H9 (cell line): ENCODE measurements around the gene DIP2C. TPM values are rescaled to one million over a fixed set of nuclear protein-coding genes. Genes with fewer than 3 reads are reported as not detected.
A peak's percentile ranks its signal among the peaks of the same experiment; 100 is the strongest.

Experiments used
- DNase-seq: peaks from one replicate; pipeline ENCODE4 v3.0.0-alpha.2; 2017
- H2AFZ ChIP-seq: one replicate; pipeline ENCODE4 v1.6.1; 2013; ENCODE audit warnings: mild to moderate bottlenecking, low read length, control low read depth, moderate library complexity
- H2AK5ac ChIP-seq: 2 replicates; pipeline ENCODE4 v1.6.1; 2013; ENCODE audit warnings: low read length, control low read depth, mixed read lengths; ENCODE audit not compliant: insufficient read length
- H2BK120ac ChIP-seq: one replicate; pipeline ENCODE4 v1.6.1; 2013; ENCODE audit warnings: low read depth, mild to moderate bottlenecking, low read length, control low read depth, inconsistent platforms; ENCODE audit not compliant: poor library complexity, severe bottlenecking
- H2BK12ac ChIP-seq: 2 replicates; pipeline ENCODE4 v1.6.1; 2013; ENCODE audit warnings: low read length, control low read depth, mixed read lengths, low read depth; ENCODE audit not compliant: insufficient read length
- H2BK15ac ChIP-seq: 2 replicates; pipeline ENCODE4 v1.6.1; 2013; ENCODE audit warnings: low read depth, low read length, control low read depth
- H2BK20ac ChIP-seq: one replicate; pipeline ENCODE4 v1.6.1; 2013; ENCODE audit warnings: low read depth, mild to moderate bottlenecking, low read length, control low read depth, inconsistent platforms; ENCODE audit not compliant: poor library complexity, severe bottlenecking
- H2BK5ac ChIP-seq: 2 replicates; pipeline ENCODE4 v1.6.1; 2013; ENCODE audit warnings: low read length, control low read depth, mixed read lengths; ENCODE audit not compliant: insufficient read length
- H3K14ac ChIP-seq: 2 replicates; pipeline ENCODE4 v1.6.1; 2013; ENCODE audit warnings: low read length, control low read depth; ENCODE audit not compliant: insufficient read depth
- H3K18ac ChIP-seq: 2 replicates; pipeline ENCODE4 v1.6.1; 2013; ENCODE audit warnings: low read depth, mild to moderate bottlenecking, mixed read lengths, low read length, control low read depth; ENCODE audit not compliant: insufficient read length
- H3K23ac ChIP-seq: 2 replicates; pipeline ENCODE4 v1.6.1; 2013; ENCODE audit warnings: low read length, control low read depth, mixed read lengths, low read depth; ENCODE audit not compliant: insufficient read length
- H3K23me2 ChIP-seq: 2 replicates; pipeline ENCODE4 v1.6.1; 2013; ENCODE audit warnings: low read depth, mild to moderate bottlenecking, mixed read lengths, low read length, control low read depth; ENCODE audit not compliant: insufficient read length, poor library complexity, severe bottlenecking
- H3K27ac ChIP-seq: 2 replicates; pipeline ENCODE4 v1.5.1; 2013; ENCODE audit warnings: low read length, control low read depth, mixed read lengths, low read depth; ENCODE audit not compliant: insufficient read length
- H3K27me3 ChIP-seq: 2 replicates; pipeline ENCODE4 v1.6.1; 2013; ENCODE audit warnings: low read length, control low read depth, inconsistent platforms; ENCODE audit not compliant: insufficient read depth
- H3K4ac ChIP-seq: 2 replicates; pipeline ENCODE4 v1.6.1; 2013; ENCODE audit warnings: low read depth, mild to moderate bottlenecking, control low read depth, inconsistent platforms, low read length, moderate library complexity
- H3K4me1 ChIP-seq: 2 replicates; pipeline ENCODE4 v1.6.1; 2013; ENCODE audit warnings: low read length, control low read depth, inconsistent platforms; ENCODE audit not compliant: insufficient read depth
- H3K4me2 ChIP-seq: 2 replicates; pipeline ENCODE4 v1.6.1; 2013; ENCODE audit warnings: low read length, control low read depth, mixed read lengths; ENCODE audit not compliant: insufficient read length, insufficient read depth
- H3K56ac ChIP-seq: 2 replicates; pipeline ENCODE4 v1.6.1; 2013; ENCODE audit warnings: low read depth, mild to moderate bottlenecking, mixed read lengths, low read length, control low read depth; ENCODE audit not compliant: insufficient read length
- H3K79me1 ChIP-seq: 2 replicates; pipeline ENCODE4 v1.6.1; 2013; ENCODE audit warnings: low read depth, mild to moderate bottlenecking, moderate library complexity, low read length, control low read depth, inconsistent platforms; ENCODE audit not compliant: insufficient read depth, poor library complexity, severe bottlenecking
- H3K79me2 ChIP-seq: 2 replicates; pipeline ENCODE4 v1.6.1; 2013; ENCODE audit warnings: low read length, control low read depth, inconsistent platforms; ENCODE audit not compliant: insufficient read depth
- H3K9ac ChIP-seq: 2 replicates; pipeline ENCODE4 v1.6.1; 2013; ENCODE audit warnings: low read length, control low read depth, mixed read lengths; ENCODE audit not compliant: insufficient read length; ENCODE audit errors: extremely low read depth
- H3K9me3 ChIP-seq: one replicate; pipeline ENCODE4 v1.6.1; 2013; ENCODE audit warnings: low read depth, low read length, inconsistent platforms; ENCODE audit not compliant: control insufficient read depth
- H3T11ph ChIP-seq: one replicate; pipeline ENCODE4 v1.6.1; 2013; ENCODE audit warnings: mild to moderate bottlenecking, low read length, control low read depth, inconsistent platforms
- H4K20me1 ChIP-seq: one replicate; pipeline ENCODE4 v1.6.1; 2013; ENCODE audit not compliant: control insufficient read depth, insufficient read length, insufficient read depth
- H4K5ac ChIP-seq: 2 replicates; pipeline ENCODE4 v1.6.1; 2013; ENCODE audit warnings: low read depth, mild to moderate bottlenecking, mixed read lengths, low read length, control low read depth; ENCODE audit not compliant: insufficient read length
- H4K8ac ChIP-seq: replicated peaks from 2 replicates; pipeline ENCODE4 v1.6.1; 2013; ENCODE audit warnings: low read length, control low read depth, mixed read lengths, low read depth; ENCODE audit not compliant: insufficient read length
- H4K91ac ChIP-seq: 2 replicates; pipeline ENCODE4 v1.6.1; 2013; ENCODE audit warnings: low read depth, mild to moderate bottlenecking, moderate library complexity, mixed read lengths, low read length, control low read depth; ENCODE audit not compliant: insufficient read length
- H3K27ac Mint-ChIP-seq, 3 experiments: 2 replicates in 2 of 3; 3 replicates in 1 of 3; pipeline ENCODE4 v1.8.0; 2020 to 2021; ENCODE audit warnings: mixed read lengths in 3 of 3, mild to moderate bottlenecking in 1 of 3, moderate library complexity in 1 of 3
- H3K27me3 Mint-ChIP-seq: 2 replicates; pipeline ENCODE4 v1.8.0; 2021; ENCODE audit warnings: low read depth, mild to moderate bottlenecking, moderate library complexity, mixed read lengths
- H3K36me3 Mint-ChIP-seq, 3 experiments: 2 replicates in 2 of 3; 3 replicates in 1 of 3; pipeline ENCODE4 v1.8.0; 2020 to 2021; ENCODE audit warnings: low read depth in 3 of 3, mixed read lengths in 3 of 3; ENCODE audit not compliant: insufficient read depth in 1 of 3
- H3K4me1 Mint-ChIP-seq, 2 experiments: 2 replicates each; pipeline ENCODE4 v1.8.0; 2020; ENCODE audit warnings: mixed read lengths in 2 of 2
- H3K4me3 Mint-ChIP-seq, 2 experiments: 2 replicates in 1 of 2; 3 replicates in 1 of 2; pipeline ENCODE4 v1.8.0; 2020 to 2021; ENCODE audit warnings: mild to moderate bottlenecking in 2 of 2, mixed read lengths in 2 of 2, moderate library complexity in 1 of 2
- H3K9me3 Mint-ChIP-seq, 2 experiments: 2 replicates in 1 of 2; 3 replicates in 1 of 2; pipeline ENCODE4 v1.8.0; 2020; ENCODE audit warnings: mild to moderate bottlenecking in 2 of 2, mixed read lengths in 2 of 2, moderate library complexity in 1 of 2
- CTCF ChIP-seq: fragments of 200-600 bp; sonication (generic); conservative IDR thresholded peaks from 3 replicates; pipeline ENCODE4 v1.8.0; 2021; ENCODE audit warnings: antibody characterized with exemption, mild to moderate bottlenecking
- WGBS: extraction: QIAGEN DNeasy Blood & Tissue Kit; methylation state at CpG from one replicate; pipeline ENCODE4 v1.1.7; 2013; ENCODE audit warnings: missing lambda C conversion rate, low lambda C conversion rate, mixed read lengths; ENCODE audit not compliant: insufficient read length; ENCODE audit errors: extremely low coverage; 5-methylcytosine and 5-hydroxymethylcytosine counted together
- total RNA-seq: library from RNA; stranded (reverse); gene quantifications from 2 replicates; pipeline ENCODE4 v1.2.1, GENCODE V29; 2021

Gene DIP2C
- total RNA-seq, 1 experiment from 2014 or later: 7.9 TPM

DNA sequence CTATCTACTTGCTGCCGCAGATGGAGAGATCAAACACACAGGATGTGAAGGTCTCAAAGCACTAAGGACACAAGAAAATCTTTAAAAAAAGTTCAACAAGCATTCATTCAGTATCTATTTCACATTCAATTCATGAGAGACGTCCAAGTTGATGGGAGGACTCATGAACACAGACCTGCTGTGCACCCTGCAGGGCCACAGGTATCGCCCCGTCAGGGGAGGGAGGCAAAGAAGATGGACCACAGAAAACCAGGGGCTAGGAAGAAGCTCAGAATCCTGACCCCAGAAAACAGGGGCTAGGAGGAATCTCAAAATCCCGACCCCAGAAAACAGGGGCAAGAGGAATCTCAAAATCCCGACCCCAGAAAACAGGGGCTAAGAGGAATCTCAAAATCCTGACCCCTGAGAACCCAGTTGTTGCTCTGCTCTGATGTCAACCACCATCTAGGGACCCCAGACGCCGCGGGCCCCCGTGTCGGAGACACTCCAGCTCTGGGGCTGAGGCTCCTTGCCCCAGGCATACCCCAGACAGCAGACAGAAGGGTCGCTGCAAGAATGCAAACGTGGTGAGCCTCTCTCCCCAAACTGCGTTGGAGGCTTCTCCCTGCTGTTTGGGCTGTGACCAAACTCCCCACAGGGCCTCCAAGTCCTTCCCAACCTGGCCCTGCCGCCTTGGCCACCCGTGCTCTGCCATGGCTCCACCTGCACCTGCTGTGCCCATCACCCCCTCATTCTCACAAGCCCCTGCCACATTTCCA lies 197.6 kb downstream of the DIP2C start:
- H2BK12ac ChIP-seq: no peak overlapping the region
- no peak overlapping the region for H3T11ph ChIP-seq
- H2AFZ ChIP-seq: no peak overlapping the region
- no peak overlapping the region for H2BK15ac ChIP-seq
- H3K27ac ChIP-seq: no peak overlapping the region
- no peak overlapping the region for H3K9ac ChIP-seq
- H3K9me3 Mint-ChIP-seq: no peaks in the 10 kb centered on the region
- H3K27ac Mint-ChIP-seq: no peak overlapping the region
- no peak overlapping the region for H4K91ac ChIP-seq
- DNase-seq: no peak
- no peak overlapping the region for H2BK20ac ChIP-seq
- no peaks in the 10 kb centered on the region; a peak in 2 of 7 replicates for H3K36me3 Mint-ChIP-seq
- H3K23me2 ChIP-seq: no peaks in the 10 kb centered on the region
- H3K79me2 ChIP-seq: no peaks in the 10 kb centered on the region
- peaks cover 25% of the 10 kb centered on the region for H3K27me3 Mint-ChIP-seq
- H3K18ac ChIP-seq: no peak overlapping the region
- H4K5ac ChIP-seq: no peak overlapping the region
- H3K4me1 ChIP-seq: peaks cover 4% of the 10 kb centered on the region; the same call in 1 of the 2 replicates
- no peak overlapping the region for H2BK5ac ChIP-seq
- no peak overlapping the region for H3K14ac ChIP-seq
- no peaks in the 10 kb centered on the region for H3K27me3 ChIP-seq
- peak overlapping the region in 1 of 2 experiments; percentile 39; a peak in 1 of 5 replicates for H3K4me3 Mint-ChIP-seq
- H2AK5ac ChIP-seq: no peak overlapping the region
- H3K23ac ChIP-seq: no peak overlapping the region
- no peaks in the 10 kb centered on the region for H4K20me1 ChIP-seq
- H3K4me1 Mint-ChIP-seq: peaks cover 32 to 33% of the 10 kb centered on the region in 2 experiments
- TF ChIP-seq CTCF: no peak
- no peak overlapping the region for H3K4me2 ChIP-seq
- no peak overlapping the region for H3K4ac ChIP-seq
- H3K9me3 ChIP-seq: no peaks in the 10 kb centered on the region
- no peaks in the 10 kb centered on the region for H3K79me1 ChIP-seq
- WGBS: no CpG with 5 or more reads among the region's 16 CpGs
- H3K56ac ChIP-seq: no peak overlapping the region
- H4K8ac ChIP-seq: no peak overlapping the region
- no peak overlapping the region for H2BK120ac ChIP-seq
